ENCODE measurements around the gene AIPL1.

Gene AIPL1

GRCh38 chr17:6376931-6377361, 58.0 kb downstream of the AIPL1 start:
- Histone ChIP-seq H3K4me1 (ENCODE audit: insufficient read depth, insufficient read length) (peaks cover 5% of the 10 kb centered on the region), H3K36me3 (ENCODE audit: insufficient read depth, insufficient read length, low read length) (no peaks in the 10 kb centered on the region), H3K9ac (ENCODE audit: insufficient read length, low read depth) (no peak overlapping the region), H3K4me3 (ENCODE audit: insufficient read length, low read depth) (no peak overlapping the region), H3K9me3 (ENCODE audit: insufficient read depth, low read length) (no peaks in the 10 kb centered on the region), H3K27me3 (ENCODE audit: insufficient read depth, insufficient read length) (no peaks in the 10 kb centered on the region)
- no peak for DNase-seq (ENCODE audit: low read depth, low spot score)
- TF ChIP-seq ZNF274 (IDR thresholded peaks at IDR 0.05; ENCODE audit: low read depth, low read length), result no peak
- no peak for TF ChIP-seq SUZ12 (IDR thresholded peaks at IDR 0.05; ENCODE audit: extremely low read depth, insufficient read depth, insufficient read length)
- no peak for TF ChIP-seq YY1 (IDR thresholded peaks at IDR 0.05; ENCODE audit: insufficient read depth, insufficient read length)

DNA sequence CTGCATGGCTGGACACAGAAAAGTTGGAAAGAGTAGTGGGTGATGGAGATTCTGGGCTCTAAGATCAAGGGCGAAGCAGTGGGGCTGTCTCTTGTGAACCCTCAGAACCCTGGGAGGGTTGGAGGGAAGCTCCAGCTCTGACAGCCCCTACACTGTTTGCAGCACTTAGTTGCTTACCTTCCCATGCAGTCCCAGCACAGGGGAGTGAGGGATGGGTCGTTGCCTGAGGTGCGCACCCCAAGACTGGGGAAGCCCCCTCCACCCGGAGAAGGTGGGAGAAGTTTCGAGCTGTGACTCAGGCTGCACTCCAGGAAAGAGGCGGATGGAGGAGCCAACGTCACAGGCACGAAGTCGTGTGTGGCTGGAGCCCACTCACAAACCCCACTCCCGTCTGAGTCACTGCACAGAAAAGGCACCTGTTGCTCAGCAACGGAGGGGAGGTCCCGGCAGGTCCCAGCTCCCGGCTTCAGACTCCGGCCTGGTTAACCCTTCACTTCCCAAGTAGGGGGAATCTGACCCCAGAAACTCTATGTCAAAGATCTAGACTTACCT, 60.1 kb downstream of the AIPL1 start:
- Histone ChIP-seq H3K4me1 (ENCODE audit: insufficient read depth, insufficient read length) (peaks cover 5% of the 10 kb centered on the region), H3K4me3 (ENCODE audit: insufficient read length, low read depth) (no peak overlapping the region), H3K9ac (ENCODE audit: insufficient read length, low read depth) (no peak overlapping the region), H3K9me3 (ENCODE audit: insufficient read depth, low read length) (no peaks in the 10 kb centered on the region), H3K27me3 (ENCODE audit: insufficient read depth, insufficient read length) (no peaks in the 10 kb centered on the region), H3K36me3 (ENCODE audit: insufficient read depth, insufficient read length, low read length) (no peaks in the 10 kb centered on the region)
- DNase-seq (ENCODE audit: low read depth, low spot score), result no peak
- TF ChIP-seq SUZ12 (IDR thresholded peaks at IDR 0.05; ENCODE audit: extremely low read depth, insufficient read depth, insufficient read length) (no peak), YY1 (IDR thresholded peaks at IDR 0.05; ENCODE audit: insufficient read depth, insufficient read length) (no peak), ZNF274 (IDR thresholded peaks at IDR 0.05; ENCODE audit: low read depth, low read length) (no peak)

DNA sequence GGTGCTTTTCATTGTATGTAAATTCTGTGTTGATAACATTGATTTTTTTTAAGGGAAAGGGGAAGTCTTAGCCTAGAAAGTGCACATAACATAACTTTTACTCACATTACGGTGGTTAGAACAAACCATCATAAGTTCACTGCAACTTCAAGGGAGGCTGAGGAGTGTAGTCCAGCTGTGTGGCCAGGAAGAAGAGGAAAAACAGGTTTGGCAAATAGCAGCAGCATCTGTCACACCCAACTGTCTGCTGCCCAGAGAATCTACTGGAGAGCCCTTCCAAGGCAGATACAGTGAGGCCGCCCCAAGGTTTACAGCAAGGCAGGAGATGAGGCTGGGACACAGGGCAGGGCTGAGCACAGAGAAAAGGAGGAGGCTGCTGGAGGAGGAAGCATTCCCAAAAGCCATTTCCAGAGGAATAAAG, 60.6 kb downstream of the AIPL1 start:
- Histone ChIP-seq H3K36me3 (ENCODE audit: insufficient read depth, insufficient read length, low read length) (no peaks in the 10 kb centered on the region), H3K4me3 (ENCODE audit: insufficient read length, low read depth) (no peak overlapping the region), H3K9me3 (ENCODE audit: insufficient read depth, low read length) (no peaks in the 10 kb centered on the region), H3K9ac (ENCODE audit: insufficient read length, low read depth) (no peak overlapping the region), H3K4me1 (ENCODE audit: insufficient read depth, insufficient read length) (peaks cover 5% of the 10 kb centered on the region), H3K27me3 (ENCODE audit: insufficient read depth, insufficient read length) (no peaks in the 10 kb centered on the region)
- DNase-seq (ENCODE audit: low read depth, low spot score), result no peak
- TF ChIP-seq YY1 (IDR thresholded peaks at IDR 0.05; ENCODE audit: insufficient read depth, insufficient read length) (no peak), ZNF274 (IDR thresholded peaks at IDR 0.05; ENCODE audit: low read depth, low read length) (no peak), SUZ12 (IDR thresholded peaks at IDR 0.05; ENCODE audit: extremely low read depth, insufficient read depth, insufficient read length) (no peak)
